Measurements from ENCODE around the gene INTS7.
A peak's percentile ranks its signal among the peaks of the same experiment; 100 is the strongest.
"Not testable (repeated sequence)": the region's sequence is repeated elsewhere in the genome, so short reads cannot be mapped to it uniquely, and the experiment has no call there.

Gene INTS7

DNA sequence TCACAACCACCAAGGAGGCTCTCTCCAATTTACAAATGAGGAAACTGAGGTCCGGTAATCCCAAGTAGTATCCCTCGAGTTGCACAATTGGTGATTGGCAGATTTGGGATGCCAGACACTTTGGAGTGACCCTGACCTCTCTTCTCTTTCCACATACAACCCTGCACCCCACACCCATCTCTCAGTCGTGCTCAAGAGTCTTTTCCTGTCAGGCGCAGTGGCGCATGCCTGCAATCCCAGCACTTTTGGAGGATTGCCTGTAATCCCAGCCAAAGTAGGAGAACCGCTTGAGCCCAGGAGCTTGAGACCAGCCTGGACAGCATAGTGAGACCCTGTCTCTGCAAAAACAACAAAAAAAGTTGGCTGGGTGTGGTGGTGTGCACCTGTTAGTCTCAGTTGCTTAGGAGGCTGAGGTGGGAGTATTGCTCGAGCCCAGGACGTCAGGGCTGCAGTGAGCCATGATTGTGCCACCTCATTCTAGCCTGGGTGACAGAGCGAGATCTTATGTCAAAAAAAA is 113.7 kb downstream of the INTS7 start:
- H2AFZ ChIP-seq (ENCODE audit: low read length, unreplicated experiment) = no peak overlapping the region
- no peaks in the 10 kb centered on the region for H3K27me3 ChIP-seq (ENCODE audit: insufficient read depth, low read length)
- no peaks in the 10 kb centered on the region for H3K79me2 ChIP-seq (ENCODE audit: control insufficient read depth, insufficient read depth, low read length, unreplicated experiment)
- no peaks in the 10 kb centered on the region for H3K36me3 ChIP-seq (ENCODE audit: insufficient read depth, low read length)
- peaks cover 34% of the 10 kb centered on the region for H3K4me1 ChIP-seq (ENCODE audit: control insufficient read depth, insufficient read depth, low read length, unreplicated experiment)
- no peak overlapping the region for H3K27ac ChIP-seq (ENCODE audit: low read depth, low read length)
- H3K4me3 ChIP-seq (ENCODE audit: low read depth, low read length) = no peak overlapping the region

DNA sequence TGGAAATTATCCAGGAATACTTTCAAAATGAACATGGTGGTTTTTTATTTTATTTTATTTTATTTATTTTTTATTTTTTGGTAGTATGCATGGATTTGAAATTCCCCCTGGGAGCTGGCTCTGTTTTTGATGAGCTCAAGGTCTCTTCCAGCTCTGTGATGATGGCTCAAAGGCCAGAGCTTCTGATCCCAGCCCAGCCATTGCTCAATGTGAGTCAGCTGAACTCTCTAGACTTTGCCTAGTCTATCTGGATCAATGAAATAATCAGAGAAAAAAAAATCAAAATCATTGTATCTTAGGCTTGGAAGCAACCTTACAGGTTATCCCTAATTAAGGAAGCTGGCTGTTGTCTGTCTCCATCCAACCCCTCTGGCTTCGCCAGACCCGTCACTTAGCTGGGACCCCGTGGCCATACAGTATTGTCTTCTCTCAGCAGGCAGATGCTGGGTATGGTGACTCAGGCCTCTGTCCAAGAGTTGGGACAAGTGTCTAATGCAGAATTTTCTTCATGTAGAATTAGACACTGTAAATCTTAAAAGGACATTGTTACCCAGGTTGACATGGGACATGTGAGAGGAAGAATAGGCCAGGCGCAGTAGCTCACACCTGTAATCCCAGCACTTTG is 114.6 kb downstream of the INTS7 start:
- Histone ChIP-seq H3K27me3 (ENCODE audit: insufficient read depth, low read length) (no peaks in the 10 kb centered on the region), H2AFZ (ENCODE audit: low read length, unreplicated experiment) (no peak overlapping the region), H3K27ac (ENCODE audit: low read depth, low read length) (peak overlapping the region; percentile 86), H3K79me2 (ENCODE audit: control insufficient read depth, insufficient read depth, low read length, unreplicated experiment) (no peaks in the 10 kb centered on the region), H3K4me1 (ENCODE audit: control insufficient read depth, insufficient read depth, low read length, unreplicated experiment) (peaks cover 34% of the 10 kb centered on the region), H3K4me3 (ENCODE audit: low read depth, low read length) (no peak overlapping the region), H3K36me3 (ENCODE audit: insufficient read depth, low read length) (no peaks in the 10 kb centered on the region)

DNA sequence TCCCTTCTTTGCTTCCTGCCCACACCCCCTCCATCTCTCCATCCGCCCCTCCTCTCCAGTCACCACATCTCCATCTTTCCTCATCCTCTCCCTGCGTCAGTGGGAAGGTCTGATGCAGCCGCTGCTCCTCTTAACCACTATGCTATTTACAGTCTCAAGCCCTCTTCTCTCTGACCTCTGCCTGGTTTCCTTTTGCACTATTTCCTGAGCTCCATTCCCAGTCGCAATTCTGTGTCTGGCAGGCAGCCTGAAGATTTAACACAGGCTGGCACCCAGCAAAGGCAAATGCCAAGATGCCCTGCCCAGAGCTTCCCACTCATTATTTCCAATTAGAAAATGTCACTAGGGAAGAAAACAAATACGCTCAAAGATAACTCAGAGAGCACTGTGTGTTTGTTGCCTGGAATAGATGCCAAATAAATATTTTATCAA is 115.2 kb downstream of the INTS7 start:
- H2AFZ ChIP-seq (ENCODE audit: low read length, unreplicated experiment) = no peak overlapping the region
- H3K79me2 ChIP-seq (ENCODE audit: control insufficient read depth, insufficient read depth, low read length, unreplicated experiment) = no peaks in the 10 kb centered on the region
- H3K36me3 ChIP-seq (ENCODE audit: insufficient read depth, low read length) = no peaks in the 10 kb centered on the region
- no peak overlapping the region for H3K4me3 ChIP-seq (ENCODE audit: low read depth, low read length)
- peaks cover 34% of the 10 kb centered on the region for H3K4me1 ChIP-seq (ENCODE audit: control insufficient read depth, insufficient read depth, low read length, unreplicated experiment)
- H3K27me3 ChIP-seq (ENCODE audit: insufficient read depth, low read length) = no peaks in the 10 kb centered on the region
- peak overlapping the region; percentile 86 for H3K27ac ChIP-seq (ENCODE audit: low read depth, low read length)

DNA sequence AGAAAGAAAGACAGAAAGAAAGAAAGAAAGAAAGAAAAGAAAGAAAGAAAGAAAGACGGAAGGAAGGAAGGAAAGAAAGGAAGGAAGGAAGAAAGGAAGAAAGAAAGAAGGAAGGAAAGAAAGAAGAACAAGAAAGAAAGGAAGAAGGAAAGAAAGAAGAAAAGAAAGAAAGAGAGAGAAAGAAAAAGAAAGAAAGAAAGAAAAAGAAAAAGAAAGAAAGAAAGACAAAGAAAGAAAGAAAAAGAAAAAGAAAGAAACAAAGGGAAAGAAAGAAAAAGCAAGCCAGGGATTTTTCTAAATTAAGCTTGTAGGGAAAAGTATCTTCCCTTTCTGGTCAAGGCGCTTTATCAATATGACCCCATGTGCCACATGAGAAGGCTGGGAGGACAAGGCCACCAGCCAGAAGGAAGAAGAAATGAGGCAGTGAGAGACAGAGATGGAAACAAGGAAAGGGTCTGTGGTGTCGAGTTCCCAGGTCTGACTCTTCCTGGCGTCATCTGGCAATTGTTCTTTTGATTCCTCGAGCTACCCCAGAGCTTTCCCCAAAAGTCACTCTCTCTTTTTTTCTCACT is 116.4 kb downstream of the INTS7 start:
- Histone ChIP-seq H3K79me2 (ENCODE audit: control insufficient read depth, insufficient read depth, low read length, unreplicated experiment) (no peaks in the 10 kb centered on the region), H2AFZ (ENCODE audit: low read length, unreplicated experiment) (no peak overlapping the region), H3K27ac (ENCODE audit: low read depth, low read length) (no peak overlapping the region), H3K4me3 (ENCODE audit: low read depth, low read length) (no peak overlapping the region), H3K27me3 (ENCODE audit: insufficient read depth, low read length) (no peaks in the 10 kb centered on the region), H3K4me1 (ENCODE audit: control insufficient read depth, insufficient read depth, low read length, unreplicated experiment) (peaks cover 34% of the 10 kb centered on the region), H3K36me3 (ENCODE audit: insufficient read depth, low read length) (no peaks in the 10 kb centered on the region)

DNA sequence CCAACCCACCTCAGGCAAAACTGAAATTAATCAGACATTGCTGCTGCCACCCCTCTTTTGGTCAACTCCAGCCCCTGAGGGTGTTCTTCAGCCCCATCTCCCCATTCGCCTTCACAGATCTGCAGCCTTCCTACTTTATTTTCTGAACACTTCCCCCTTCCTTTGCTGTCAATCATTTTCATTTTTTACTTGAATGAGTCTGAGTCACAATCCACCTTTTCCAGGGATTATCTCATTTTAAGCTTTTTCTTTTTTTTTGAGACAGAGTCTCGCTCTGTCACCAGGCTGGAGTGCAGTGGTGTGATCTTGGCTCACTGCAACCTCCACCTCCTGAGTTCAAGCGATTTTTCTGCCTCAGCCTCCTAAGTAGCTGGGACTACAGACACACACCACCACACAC is 118.9 kb downstream of the INTS7 start:
- H3K27ac ChIP-seq (ENCODE audit: low read depth, low read length); H3K79me2 ChIP-seq (ENCODE audit: control insufficient read depth, insufficient read depth, low read length, unreplicated experiment); H2AFZ ChIP-seq (ENCODE audit: low read length, unreplicated experiment); H3K4me3 ChIP-seq (ENCODE audit: low read depth, low read length); H3K36me3 ChIP-seq (ENCODE audit: insufficient read depth, low read length); H3K27me3 ChIP-seq (ENCODE audit: insufficient read depth, low read length): not testable (repeated sequence)
- peaks cover 34% of the 10 kb centered on the region for H3K4me1 ChIP-seq (ENCODE audit: control insufficient read depth, insufficient read depth, low read length, unreplicated experiment)

DNA sequence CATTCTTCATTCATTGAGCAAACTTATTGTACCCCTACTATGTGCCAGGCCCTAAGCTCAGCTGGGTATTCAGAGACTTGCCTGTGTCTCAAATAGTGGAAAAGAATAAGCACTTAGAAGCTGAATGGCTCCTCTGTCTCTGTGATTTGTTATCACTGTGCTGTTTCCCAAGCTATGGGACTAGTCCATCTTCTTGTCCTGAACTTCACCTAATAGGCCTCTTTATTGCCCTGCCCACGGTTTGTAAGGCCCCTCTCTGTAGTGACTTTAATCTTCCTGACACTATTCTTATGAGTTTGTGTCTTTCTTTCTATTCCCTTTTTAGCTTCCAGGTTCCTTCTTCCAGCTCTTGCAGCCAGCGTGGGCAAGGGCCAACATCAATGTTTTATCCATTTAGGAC is 119.4 kb downstream of the INTS7 start:
- no peak overlapping the region for H3K27ac ChIP-seq (ENCODE audit: low read depth, low read length)
- H3K4me3 ChIP-seq (ENCODE audit: low read depth, low read length) = no peak overlapping the region
- no peak overlapping the region for H2AFZ ChIP-seq (ENCODE audit: low read length, unreplicated experiment)
- H3K36me3 ChIP-seq (ENCODE audit: insufficient read depth, low read length) = no peaks in the 10 kb centered on the region
- H3K27me3 ChIP-seq (ENCODE audit: insufficient read depth, low read length) = no peaks in the 10 kb centered on the region
- no peaks in the 10 kb centered on the region for H3K79me2 ChIP-seq (ENCODE audit: control insufficient read depth, insufficient read depth, low read length, unreplicated experiment)
- H3K4me1 ChIP-seq (ENCODE audit: control insufficient read depth, insufficient read depth, low read length, unreplicated experiment) = peaks cover 33% of the 10 kb centered on the region

DNA sequence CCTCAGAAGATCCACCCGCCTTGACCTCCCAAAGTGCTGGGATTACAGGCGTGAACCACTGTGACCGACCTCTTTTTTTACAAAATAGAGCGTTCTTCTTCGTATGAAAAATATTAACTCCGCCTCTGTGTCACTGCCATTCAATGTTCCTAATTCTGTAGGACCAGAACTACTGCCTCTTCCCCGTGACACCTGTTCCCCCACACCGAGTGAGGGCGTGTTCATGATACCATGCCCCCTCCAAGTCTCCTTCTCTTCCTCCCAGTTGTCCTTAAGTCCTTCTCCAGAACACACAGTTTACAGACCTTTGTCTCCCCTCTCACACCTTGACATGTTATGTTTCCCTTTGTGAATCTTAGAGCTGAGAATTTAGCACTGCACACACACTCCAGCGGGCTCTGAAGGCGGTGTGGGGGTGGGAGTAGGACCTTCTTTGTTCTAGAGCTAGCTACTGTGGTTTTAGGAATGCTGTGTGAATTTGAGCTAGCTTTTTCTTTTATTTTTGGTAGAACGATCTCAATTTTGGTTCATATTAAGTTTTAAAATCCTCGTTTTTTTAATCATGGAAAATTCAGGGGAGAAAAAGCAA is 122.4 kb downstream of the INTS7 start:
- Histone ChIP-seq H3K79me2 (ENCODE audit: control insufficient read depth, insufficient read depth, low read length, unreplicated experiment) (no peaks in the 10 kb centered on the region), H3K36me3 (ENCODE audit: insufficient read depth, low read length) (no peaks in the 10 kb centered on the region), H3K4me1 (ENCODE audit: control insufficient read depth, insufficient read depth, low read length, unreplicated experiment) (peaks cover 9% of the 10 kb centered on the region), H3K4me3 (ENCODE audit: low read depth, low read length) (no peak overlapping the region), H3K27me3 (ENCODE audit: insufficient read depth, low read length) (peaks cover 6% of the 10 kb centered on the region; the same call in 1 of the 2 replicates), H3K27ac (ENCODE audit: low read depth, low read length) (no peak overlapping the region), H2AFZ (ENCODE audit: low read length, unreplicated experiment) (no peak overlapping the region)

DNA sequence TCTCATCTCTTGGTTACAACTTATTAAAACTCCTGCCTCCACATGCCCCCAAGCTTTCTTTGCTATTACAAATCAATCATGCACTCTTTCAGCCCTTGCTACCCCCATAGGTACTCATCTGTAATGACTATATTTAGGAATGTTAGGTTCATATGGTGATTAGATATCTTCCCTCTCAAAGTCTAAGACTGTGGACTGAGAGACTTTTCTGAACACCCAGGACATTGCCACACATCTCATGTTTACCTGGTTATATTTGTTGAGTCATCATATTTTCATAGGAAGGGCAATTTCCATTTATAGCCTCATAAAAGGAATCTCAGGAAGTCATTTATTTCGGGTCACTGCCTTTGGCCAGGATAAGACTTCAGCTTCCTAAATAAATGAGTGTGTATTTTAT is 123.3 kb downstream of the INTS7 start:
- peaks cover under 1% of the 10 kb centered on the region for H3K4me1 ChIP-seq (ENCODE audit: control insufficient read depth, insufficient read depth, low read length, unreplicated experiment)
- no peaks in the 10 kb centered on the region for H3K79me2 ChIP-seq (ENCODE audit: control insufficient read depth, insufficient read depth, low read length, unreplicated experiment)
- no peaks in the 10 kb centered on the region for H3K36me3 ChIP-seq (ENCODE audit: insufficient read depth, low read length)
- no peak overlapping the region for H3K4me3 ChIP-seq (ENCODE audit: low read depth, low read length)
- no peak overlapping the region for H2AFZ ChIP-seq (ENCODE audit: low read length, unreplicated experiment)
- H3K27ac ChIP-seq (ENCODE audit: low read depth, low read length) = no peak overlapping the region
- H3K27me3 ChIP-seq (ENCODE audit: insufficient read depth, low read length) = peaks cover 6% of the 10 kb centered on the region; the same call in 1 of the 2 replicates

DNA sequence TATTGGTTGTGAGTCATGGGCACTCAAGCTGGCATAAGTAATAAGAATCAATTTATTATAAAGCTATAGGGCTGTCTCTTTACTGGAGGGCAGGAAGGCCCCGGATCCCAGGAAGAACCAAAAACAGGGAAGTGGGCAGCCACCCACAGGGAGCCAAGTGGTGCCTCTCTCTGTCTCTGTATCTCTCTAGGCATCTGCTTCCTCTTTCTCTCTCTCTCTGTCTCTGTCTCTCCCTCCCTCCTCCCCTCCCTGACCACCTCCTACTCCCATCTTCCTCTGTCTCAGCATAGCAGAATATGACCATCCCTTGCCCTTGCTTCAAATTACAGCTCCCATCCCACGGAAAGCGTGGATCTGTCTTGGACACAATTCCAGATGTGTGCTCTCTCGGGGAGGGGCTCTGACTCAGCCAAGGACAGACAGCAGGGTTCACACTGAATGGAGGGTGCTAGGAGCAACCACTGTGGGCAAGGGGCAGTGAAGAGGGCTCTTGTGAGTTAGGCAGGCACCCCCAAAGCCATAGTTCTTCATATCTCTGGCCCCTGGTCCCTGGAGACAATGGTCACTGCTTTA is 124.4 kb downstream of the INTS7 start:
- H3K79me2 ChIP-seq (ENCODE audit: control insufficient read depth, insufficient read depth, low read length, unreplicated experiment) = no peaks in the 10 kb centered on the region
- peaks cover 6% of the 10 kb centered on the region; the same call in 1 of the 2 replicates for H3K27me3 ChIP-seq (ENCODE audit: insufficient read depth, low read length)
- H3K36me3 ChIP-seq (ENCODE audit: insufficient read depth, low read length) = no peaks in the 10 kb centered on the region
- H3K4me1 ChIP-seq (ENCODE audit: control insufficient read depth, insufficient read depth, low read length, unreplicated experiment) = no peaks in the 10 kb centered on the region
- H2AFZ ChIP-seq (ENCODE audit: low read length, unreplicated experiment) = no peak overlapping the region
- H3K27ac ChIP-seq (ENCODE audit: low read depth, low read length) = no peak overlapping the region
- no peak overlapping the region for H3K4me3 ChIP-seq (ENCODE audit: low read depth, low read length)

DNA sequence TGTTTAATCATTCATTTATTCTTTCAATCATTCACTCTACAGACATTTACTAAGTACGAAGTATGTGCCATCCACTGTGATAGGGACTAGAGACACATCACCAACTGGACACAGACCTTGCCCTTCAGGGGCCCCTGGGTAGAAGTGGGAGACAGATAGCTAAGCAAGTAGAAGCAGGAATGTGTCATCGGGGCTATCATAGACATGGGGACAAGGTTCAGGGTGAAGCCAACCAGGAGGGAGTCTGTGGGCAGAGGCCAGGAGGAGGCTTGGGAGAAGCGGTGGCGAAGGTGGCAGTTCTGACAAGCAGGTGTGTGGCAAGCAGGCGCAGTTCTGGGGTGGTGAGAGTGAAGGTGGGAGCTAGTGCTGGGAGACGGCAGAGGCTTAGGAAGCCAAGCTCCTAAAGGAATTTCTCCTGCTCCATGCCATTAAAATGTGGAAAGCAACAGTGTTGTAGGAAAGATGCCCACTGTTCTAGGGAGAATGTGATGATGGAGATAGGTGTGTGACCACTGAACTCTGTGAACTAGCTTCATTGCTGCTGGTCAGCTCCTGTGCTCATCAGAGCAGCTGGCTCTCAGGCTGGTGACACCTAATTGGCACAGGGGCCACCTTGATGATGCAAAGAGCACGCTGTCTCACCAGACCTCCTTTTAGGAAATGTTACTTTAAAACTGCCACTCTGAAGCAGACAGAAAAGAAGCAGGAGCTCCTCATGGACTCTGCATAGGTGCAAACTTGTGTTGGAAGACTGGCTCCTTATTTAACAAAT is 125.1 kb downstream of the INTS7 start:
- H3K36me3 ChIP-seq (ENCODE audit: insufficient read depth, low read length) = no peaks in the 10 kb centered on the region
- no peaks in the 10 kb centered on the region for H3K4me1 ChIP-seq (ENCODE audit: control insufficient read depth, insufficient read depth, low read length, unreplicated experiment)
- no peak overlapping the region for H3K4me3 ChIP-seq (ENCODE audit: low read depth, low read length)
- no peaks in the 10 kb centered on the region for H3K79me2 ChIP-seq (ENCODE audit: control insufficient read depth, insufficient read depth, low read length, unreplicated experiment)
- no peak overlapping the region for H3K27ac ChIP-seq (ENCODE audit: low read depth, low read length)
- H3K27me3 ChIP-seq (ENCODE audit: insufficient read depth, low read length) = peaks cover 6% of the 10 kb centered on the region; the same call in 1 of the 2 replicates
- no peak overlapping the region for H2AFZ ChIP-seq (ENCODE audit: low read length, unreplicated experiment)

Measured in ACC112 (cell line).